HG03135 (cell line): ENCODE results near the gene ELP2.

Experiments
- ATAC-seq: cut with Tn5 transposase; IDR thresholded peaks from one replicate; pipeline ENCODE4 v1.9.1; 2021; ENCODE audit warnings: mild to moderate bottlenecking, moderate library complexity; ENCODE audit not compliant: unreplicated experiment

ELP2 gene

DNA sequence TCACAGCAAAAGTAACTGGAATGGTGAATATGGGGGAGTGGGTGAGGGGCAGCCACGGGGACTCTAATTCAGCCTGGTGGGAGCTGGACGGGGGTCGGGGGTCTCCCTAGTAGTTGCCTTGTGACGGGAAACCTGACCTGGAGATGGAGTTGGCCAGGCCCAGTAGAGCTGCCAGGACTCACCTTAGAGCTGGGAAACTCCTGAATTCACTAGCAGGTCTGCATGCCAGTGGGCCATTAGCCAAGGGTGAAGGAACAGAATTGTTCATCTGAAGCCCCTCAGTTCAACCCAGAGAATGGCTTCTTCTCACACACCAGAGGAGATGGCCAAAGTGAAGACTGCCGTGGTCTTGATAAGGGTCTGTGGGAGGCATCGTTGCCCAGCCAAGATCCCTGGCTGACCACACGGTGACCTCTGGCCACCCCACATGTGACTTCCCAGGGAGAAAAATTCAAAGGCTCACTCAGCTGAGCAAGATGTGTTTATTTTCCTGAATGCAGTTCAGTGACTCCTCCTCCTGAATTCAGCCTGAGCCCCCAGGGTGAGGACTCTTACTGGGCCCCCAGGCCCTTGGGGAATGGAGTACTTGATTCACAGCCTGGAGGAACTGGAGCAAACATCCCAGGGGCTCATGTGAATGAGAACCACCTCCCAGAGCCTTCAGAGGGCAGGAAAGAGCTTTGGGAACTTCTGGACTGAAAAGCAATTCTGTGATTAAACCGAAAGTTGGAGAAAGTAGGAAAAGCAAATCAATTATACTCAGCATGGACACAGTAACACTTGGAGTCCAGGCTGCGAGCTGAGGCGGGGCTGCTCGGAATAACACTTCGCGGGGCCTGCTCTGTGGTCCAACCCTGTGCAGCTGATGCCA lies 82.8 kb downstream of the ELP2 start:
- no peak for ATAC-seq

- no peak for ATAC-seq
Observed at GRCh38 chr18:36214811-36215210, 85.1 kb downstream of the ELP2 start.

DNA sequence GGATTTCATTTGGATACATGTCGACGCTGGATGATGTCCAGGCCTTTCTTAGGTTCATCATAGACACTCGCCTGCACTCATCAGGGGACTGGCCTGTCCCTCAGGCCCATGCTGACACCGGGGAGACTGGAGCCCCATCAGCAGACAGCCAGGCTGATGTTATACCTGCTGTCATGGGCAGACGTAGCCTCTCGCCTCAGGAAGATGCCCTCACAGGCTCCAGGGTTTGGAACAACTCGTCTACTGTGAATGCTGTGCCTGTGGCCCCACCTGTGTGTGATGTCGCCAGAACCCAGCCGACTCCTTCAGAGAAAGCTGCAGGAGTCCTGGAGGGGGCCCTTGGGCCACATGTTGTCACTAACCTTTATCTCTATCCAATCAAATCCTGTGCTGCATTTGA lies 85.9 kb downstream of the ELP2 start:
- no peak for ATAC-seq

DNA sequence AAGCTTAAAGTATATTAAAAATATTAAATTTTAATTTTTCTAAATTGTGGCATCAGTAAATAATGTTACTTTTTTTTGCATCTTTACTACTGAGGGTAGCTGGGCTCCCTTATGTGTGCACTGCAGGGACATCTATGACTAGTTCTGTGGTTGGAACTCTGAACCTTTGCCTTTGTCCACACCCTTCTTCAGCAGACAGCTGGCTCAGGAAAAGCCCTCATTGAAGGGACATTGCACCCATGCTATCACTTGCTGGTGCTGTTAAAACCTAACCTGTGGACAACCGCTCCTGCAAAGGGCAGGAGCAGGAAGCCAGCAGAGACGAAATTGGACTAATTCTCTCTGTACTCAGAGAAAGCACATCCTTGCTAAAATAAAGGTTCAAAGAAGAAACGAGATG lies 87.6 kb downstream of the ELP2 start:
- ATAC-seq, result no peak

GRCh38 chr18:36229188-36229587 lies 99.5 kb downstream of the ELP2 start:
- ATAC-seq, result no peak
